GM18867 (cell line): ENCODE measurements around the gene SUSD4.
"Not testable (repeated sequence)": the region's sequence is repeated elsewhere in the genome, so short reads cannot be mapped to it uniquely, and the experiment has no call there.

Experiments used
- ATAC-seq: cut with Tn5 transposase; IDR thresholded peaks from one replicate; pipeline ENCODE4 v1.9.1; 2021; ENCODE audit warnings: mild to moderate bottlenecking, moderate library complexity; ENCODE audit not compliant: unreplicated experiment

Gene SUSD4, protein sequence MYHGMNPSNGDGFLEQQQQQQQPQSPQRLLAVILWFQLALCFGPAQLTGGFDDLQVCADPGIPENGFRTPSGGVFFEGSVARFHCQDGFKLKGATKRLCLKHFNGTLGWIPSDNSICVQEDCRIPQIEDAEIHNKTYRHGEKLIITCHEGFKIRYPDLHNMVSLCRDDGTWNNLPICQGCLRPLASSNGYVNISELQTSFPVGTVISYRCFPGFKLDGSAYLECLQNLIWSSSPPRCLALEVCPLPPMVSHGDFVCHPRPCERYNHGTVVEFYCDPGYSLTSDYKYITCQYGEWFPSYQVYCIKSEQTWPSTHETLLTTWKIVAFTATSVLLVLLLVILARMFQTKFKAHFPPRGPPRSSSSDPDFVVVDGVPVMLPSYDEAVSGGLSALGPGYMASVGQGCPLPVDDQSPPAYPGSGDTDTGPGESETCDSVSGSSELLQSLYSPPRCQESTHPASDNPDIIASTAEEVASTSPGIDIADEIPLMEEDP

DNA sequence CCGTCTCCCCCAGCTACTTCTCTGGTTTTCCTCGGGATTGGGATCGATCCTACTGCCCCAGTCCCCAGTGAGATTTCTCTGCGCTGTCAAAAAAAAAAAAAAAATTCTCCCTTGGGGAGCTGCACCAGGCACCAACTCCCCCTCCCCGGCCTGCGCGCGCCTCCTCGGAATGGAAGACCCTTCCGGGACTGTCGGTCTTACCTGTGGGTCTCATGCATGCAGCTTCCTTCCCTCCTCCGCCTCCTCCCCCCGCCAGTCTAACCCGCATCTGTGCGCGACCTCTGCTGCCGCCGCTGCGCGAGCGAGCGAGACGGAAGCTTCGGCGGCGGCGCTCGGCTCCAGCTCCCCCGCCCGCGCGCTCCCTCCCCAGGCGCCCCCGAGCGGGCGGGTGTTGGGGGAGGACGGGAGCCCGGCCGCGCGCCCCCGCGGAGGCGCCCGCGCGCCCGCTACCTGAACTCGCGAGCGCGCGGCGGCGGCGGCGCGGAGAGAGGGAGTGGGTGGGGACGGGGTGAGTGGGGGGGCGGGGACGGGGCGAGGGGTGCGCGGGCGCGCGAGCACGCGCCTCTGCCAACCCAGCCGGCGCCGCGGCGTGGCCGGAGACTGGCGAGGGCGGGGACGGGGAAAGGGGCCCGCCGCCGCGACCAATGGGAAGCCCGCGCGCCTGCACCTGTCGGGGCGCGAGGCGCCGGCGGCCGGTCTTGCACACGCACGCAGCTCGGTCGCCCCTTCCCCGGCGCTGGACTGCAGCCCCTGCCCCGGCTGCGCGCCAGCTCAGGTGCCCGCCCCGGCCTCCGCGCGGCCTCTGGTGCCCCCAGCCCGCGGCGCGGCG, at the start of gene SUSD4:
TSS of gene SUSD4 (minus strand) at position 321 of the 829 bp plus-strand sequence. CDS start 751 bp downstream, outside the sequence.
- ATAC-seq: peak; percentile 68

DNA sequence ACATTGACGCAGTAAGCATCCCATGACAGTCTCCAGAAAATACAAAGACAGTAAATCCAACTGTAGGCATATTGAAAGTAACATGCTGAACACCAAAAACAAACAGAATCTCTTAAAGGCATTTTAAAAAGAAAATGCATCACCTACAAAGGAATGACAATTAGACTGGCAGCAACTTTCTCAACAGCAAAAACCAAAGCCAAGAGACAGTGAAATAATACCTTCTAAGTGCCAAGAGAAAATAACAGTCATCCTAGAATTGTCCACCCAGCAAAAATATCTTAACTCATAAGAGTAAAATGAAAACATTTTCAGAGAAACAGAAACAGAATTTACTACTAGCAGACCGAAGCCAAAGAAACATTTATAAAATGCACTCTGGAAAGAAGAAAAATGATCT, 49.2 kb upstream of the SUSD4 start:
- ATAC-seq: no peak

DNA sequence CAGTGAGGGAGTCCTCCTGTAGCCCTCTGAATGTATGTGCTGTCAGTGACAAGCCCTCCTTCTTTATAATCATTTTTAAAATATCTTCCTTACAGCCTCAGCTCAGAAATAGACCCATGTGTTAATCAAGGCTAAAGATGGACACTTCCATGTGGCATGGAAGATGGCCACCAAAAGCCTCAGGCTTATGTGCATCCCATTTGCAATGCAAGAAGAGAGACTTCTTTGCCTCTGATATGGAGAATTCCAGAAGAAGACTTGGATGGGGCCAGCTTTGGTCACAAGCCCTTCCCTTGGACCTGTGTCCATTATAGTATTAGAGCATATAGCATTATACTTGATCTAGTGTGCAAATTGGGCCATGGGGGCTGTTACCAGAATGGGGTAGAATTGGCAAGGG, 47.7 kb upstream of the SUSD4 start:
- ATAC-seq: no peak

DNA sequence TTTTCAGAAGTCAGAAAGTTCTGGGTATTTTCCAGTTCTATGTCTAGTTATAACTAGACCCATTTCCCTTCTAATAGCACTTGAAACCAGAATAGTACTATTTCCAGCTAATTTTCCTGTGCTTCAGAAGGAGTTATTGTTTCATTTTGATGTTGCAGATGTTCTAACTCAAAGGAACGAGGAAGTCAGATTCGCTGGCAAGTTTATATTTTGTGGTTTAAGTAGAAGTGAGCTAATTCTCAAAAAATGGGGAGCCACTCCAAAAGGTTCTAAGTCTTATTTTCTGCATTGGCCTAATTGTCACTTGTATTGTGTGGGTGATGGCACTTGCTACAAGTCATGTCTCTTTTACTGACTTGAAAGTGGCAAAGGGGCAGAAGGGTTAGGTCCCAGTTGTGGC, 47.3 kb upstream of the SUSD4 start:
- no peak for ATAC-seq

DNA sequence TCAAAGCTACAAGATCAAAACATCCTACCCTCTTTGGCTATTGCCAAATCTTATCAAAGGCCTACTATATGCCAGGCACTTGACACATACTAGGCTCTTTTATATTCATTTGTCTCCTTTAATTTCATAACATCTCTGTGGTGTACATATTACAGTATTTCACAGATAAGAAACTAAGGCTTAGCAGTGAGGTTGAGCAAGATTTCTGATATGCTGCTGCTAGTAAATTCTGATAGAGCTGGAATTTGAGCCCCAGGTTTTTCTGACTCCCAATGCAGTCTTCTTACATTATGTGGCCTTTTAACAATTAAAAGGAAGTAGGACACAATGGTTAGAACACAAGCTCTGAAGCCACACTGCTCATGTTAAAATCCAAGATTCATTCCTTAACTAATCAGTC, 46.1 kb upstream of the SUSD4 start:
- ATAC-seq: no peak

DNA sequence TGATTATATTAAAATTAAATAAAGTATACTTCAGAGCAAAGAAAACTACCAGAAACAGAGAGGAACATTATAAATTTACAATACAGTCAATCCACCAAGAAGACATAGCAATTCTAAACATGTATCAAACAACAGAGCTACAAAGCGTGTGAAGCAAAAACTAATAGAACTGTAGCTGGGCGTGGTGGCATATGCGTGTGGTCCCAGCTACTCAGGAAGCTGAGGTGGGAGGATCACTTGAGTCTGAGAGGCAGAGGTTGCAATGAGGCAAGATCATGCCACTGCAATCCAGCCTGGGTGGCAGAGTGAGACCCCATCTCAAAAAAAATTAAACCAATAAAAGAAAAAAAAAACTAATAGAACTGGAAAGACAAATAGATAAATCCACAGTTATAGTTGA, 41.5 kb upstream of the SUSD4 start:
- ATAC-seq: no peak

DNA sequence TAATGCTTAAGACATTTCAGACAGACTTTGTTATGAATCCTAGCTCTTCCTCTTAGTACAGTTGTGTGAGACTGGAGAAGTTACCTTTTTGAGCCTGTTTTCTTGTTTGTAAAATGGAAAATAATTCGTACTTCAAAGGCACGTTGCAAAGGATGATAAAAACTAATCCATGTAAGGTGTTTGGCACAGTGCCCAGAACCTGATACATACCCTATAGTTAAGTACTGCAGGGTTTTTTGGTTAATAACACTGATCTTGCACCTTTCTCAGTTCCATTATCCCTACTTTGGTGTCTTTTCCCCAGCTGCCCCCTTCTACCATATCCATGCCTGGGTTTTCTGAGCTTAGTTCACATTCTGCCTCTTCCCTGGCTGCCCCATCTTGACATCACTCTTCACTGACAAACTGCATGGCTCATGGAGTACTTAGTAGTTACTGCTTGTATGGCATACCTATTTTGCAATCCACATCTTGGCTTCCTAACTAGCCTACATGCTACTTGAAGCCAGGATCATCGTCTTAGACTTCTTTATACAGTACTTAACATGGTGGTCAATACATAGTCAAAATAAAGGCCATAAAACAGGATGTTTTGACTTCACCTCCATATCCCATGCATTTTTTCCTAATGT, 39.3 kb upstream of the SUSD4 start:
- ATAC-seq: no peak

DNA sequence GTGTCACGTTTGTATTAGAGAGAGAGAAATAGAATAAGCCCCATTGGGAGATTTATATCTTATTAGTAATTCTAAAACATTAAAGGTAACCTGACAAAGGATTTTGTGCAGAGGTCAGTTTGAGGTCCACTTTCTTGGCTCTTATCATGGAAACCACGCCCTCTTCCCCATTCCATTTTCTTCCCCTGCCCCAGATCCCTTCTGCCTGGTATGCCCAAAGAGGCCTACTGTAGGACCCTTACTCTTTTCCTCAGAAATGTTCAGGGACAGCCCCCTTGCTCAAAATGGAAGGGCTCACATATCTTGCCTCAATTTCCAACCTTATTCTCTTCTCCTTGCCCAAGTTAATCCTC, 38.8 kb upstream of the SUSD4 start:
- no peak for ATAC-seq

DNA sequence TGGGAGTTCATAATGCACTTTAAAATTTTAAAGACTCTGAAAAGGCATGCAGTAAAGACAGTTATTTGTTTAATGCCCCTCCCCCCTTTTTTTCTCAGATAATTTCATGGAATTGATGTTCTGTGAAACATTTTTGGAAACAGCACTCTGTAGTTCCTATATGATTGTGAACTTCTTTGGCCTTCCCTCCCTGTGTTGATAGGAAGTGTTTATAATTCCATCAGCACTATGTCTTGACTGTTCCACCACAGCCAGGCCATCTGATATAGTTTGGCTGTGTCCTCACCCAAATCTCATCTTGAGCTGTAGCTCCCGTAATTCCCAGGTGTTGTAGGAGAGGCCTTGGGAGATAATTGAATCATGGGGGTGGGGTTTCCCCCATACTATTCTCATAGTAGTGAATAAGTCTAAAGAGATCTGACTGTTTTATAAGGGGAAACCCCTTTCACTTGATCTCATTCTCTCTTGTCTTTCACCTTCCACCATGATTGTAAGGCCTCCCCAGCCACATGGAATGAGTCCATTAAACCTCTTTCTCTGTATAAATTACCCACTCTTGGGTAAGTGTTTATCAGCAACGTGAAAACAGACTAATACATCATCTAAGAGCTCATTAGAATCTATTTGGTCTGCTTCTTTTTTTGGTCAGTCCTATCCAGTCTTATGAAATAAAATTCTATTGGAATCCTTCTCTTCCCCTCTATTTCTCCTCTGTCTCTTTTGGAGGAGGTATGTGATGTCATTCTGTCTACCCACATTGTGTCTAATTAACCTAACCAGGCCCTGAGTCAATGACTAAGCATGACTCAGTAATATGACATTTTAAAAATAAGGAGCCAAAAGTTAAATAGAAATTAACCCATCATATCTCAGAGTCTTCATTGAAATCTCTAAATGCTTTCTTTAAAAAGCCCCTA, 38.2 kb upstream of the SUSD4 start:
- no peak for ATAC-seq

DNA sequence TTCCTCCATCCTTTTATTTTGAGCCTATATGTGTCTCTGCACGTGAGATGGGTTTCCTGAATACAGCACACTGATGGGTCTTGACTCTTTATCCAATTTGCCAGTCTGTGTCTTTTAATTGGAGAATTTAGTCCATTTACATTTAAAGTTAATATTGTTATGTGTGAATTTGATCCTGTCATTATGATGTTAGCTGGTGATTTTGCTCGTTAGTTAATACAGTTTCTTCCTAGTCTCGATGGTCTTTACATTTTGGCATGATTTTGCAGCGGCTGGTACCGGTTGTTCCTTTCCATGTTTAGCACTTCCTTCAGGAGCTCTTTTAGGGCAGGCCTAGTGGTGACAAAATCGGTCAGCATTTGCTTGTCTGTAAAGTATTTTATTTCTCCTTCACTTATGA, 35.4 kb upstream of the SUSD4 start:
- ATAC-seq: not testable (repeated sequence)

DNA sequence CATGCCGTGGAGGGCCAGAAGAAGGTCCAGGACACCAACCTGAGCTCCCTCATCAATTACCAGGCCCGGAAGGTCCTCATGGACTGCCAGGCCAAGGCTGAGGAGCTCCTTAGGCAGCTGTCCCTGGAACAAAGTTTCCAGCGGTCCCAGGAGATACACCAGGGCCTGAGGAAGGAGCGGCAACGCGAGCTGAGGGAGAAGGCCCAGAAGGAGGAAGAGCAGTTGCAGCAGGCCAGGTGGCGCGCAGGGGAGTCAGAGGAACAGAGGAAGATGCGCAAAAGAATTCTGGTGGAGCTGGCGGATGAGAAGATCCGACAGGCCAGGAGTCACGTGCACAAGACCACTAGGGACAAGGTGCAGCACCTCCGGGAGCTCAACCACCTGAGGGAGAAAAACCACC, 30.7 kb upstream of the SUSD4 start:
- ATAC-seq: no peak

DNA sequence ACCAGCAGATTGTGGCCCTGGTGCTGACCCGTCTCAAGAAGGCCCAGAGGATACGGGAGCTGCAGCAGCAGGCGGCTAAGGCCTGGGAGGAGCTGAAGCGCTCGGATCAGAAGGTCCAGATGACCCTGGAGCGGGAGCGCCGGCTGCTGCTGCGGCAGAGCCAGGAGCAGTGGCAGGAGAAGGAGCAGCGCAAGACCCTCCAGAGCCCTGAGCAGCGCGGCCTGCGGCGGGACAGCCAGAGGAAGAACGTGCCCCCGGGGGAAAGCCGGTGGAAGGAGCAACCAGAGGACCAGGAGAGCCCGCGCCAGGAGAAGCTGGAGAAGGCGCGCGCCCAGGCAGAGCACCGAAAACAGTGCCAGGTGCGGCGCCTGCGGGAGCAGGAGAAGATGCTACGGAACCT, 30.3 kb upstream of the SUSD4 start:
- ATAC-seq: no peak

DNA sequence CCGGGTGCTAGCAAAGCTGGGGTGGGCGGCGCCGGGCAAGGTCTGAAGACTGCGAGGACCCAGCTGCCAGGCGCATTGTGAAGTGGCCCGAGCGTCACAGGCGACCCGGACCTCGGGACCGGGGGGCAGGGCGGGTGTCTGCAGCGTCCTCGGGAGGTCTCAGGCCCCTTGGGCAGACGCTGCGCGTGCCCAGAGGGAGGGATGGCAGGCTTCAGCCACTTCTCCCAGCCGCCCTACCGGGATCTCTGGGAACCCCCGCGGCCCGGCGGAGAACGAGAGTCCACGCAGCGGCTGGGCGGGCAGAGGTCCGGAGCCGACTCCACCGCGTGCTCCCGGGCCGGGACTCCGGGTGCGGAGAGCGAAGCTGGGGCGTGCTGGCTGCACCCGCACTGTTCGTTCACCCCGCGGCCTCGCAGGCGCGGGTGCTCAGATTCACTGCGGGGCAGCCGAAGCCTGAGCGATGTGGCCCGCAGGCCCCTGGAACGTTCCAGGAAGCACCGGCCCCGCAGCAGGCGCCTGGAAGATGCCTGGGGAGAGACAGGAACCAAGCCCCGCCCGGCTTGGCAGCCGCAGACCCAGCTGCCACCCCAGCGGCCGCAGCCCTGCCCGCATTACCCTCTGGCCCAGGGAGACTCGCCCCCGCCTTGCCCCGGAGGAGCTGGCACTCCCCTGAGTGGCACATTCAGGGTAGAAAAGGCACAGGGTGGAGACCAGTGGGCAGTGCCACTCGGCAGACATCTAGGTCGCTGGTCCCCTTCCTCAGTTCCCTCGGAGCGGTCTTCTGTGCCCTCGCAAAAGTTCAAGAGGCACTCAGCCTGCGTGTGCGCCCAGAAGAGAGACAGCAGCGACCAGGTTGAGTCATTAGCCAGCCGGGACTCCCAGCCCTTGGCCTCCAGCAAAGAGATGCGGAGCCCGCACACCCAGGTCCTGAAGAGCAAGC, 29.6 kb upstream of the SUSD4 start, which contains the start of gene CCDC185:
TSS of gene CCDC185 (plus strand) at position 141 of the 940 bp plus-strand sequence. CDS start at position 202, 61 bp downstream.
- no peak for ATAC-seq

DNA sequence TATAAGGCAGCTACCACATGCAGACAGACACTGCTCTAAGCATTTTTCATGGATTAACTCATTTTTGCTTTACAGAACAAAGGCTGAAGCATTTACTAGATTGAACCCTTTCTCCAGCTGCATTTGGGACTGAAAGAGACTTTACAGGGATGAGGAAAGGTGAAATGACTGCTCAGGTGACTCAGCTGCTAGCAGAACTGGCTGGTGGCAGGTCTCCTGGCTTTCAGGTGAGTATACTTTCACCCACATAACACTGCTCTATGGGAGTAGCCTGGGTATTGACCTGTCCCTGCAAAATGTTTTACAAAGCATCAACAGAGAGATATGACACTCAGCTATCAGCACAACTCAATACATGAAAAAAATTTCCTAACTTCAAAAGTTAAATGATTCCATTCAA, 26.6 kb upstream of the SUSD4 start:
- ATAC-seq: no peak

DNA sequence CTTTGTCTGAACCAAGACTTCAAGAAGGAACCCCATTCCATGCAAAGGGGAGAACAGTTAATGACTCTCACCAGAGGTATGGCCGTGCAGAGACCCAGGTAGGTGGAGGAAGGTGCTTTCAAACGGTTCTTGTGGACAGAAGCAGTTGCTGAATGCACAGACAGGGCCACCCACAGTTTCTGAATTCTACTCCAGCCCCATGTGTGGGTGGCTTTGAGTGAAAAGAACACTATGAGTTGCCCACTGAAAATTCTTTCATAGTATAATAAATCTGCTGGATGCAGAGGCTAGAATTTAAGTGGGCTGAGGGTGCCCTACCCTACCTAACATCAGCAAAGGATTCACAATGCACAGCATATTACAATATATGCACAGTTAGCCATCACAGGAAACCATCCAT, 22.0 kb upstream of the SUSD4 start:
- ATAC-seq: no peak

DNA sequence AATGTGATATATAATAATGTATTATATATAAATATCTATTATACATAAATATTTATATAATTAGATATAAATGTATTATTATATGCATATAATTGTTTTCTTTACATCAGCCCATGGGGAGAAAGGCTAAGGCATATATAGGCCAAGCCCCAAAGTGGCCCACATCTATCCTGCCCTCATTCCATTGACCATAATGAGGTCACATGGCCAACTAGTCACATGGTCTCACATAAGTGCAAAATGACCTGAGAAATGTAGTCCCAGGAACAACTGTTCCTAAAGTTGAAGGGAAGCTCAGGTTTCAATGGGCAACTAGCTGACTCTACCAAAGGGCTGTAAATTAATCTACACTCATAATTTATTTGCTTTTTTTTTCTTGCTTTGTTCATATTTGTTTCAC, 14.8 kb upstream of the SUSD4 start:
- ATAC-seq: no peak

DNA sequence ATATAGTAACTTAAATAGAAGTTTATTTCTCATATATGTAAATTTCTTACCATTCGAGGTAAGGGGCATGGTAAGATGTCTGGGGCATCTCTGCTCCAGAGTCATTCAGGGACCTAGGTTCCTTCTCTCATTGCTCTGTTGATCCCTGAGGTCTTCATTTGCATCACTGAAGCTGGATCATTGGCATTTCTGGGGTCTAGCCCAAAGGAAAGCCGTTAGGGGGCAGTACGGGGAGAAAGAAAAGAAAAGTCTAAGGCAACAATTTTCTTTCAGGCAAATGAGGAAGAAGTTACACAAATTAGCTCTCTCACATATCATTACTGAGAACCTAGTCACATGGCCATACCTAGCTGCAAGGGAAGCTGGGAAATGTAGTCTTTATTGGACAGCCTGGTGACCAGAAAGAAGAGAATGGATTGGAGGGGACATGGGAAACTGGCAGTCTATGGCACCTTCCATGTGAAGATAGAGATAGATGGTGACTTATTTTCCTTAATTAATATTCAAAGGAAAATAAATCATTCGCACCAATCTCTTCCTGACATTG, 10.2 kb upstream of the SUSD4 start:
- no peak for ATAC-seq

DNA sequence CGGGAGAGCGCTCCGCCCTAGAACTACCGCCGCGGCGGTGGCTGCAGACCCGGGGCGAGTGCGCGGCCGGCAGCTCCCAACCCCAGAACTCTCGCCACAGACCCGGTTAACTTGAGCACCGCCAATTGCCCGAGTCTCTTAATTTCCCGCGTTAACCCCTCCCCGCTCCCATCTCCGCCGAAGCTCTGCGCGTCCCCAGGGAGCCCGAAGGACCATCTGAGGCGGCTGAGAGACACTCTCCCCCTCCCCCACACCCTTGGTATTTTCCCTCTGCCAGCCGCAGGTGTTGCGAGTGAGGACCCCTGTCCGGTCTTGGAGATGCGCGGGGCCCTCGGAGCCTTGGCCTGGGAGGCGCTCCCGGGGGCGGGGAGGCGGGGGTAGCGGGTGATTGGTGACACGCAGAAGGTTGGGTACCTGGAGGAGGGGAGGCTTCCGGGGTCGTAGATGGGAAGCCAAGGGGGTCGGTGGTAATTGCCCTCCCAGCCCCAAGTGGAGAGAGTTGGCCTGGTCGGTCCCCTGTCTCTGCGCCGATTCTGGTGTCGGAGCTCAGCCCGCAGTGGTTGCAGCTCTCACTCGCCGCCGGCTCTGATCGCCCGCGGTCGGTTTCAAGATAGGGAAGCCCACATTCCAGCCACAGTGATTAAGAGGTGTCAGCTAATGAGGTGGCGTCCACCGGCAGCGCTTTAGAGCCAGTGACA, 858 bp upstream of the SUSD4 start:
- ATAC-seq: no peak
